ENCODE measurements around the gene COL2A1. TPM values are rescaled to one million over a fixed set of nuclear protein-coding genes. Genes with fewer than 3 reads are reported as not detected.

COL2A1 gene
- total RNA-seq, 2 experiments from 2014 or later = not detected

DNA sequence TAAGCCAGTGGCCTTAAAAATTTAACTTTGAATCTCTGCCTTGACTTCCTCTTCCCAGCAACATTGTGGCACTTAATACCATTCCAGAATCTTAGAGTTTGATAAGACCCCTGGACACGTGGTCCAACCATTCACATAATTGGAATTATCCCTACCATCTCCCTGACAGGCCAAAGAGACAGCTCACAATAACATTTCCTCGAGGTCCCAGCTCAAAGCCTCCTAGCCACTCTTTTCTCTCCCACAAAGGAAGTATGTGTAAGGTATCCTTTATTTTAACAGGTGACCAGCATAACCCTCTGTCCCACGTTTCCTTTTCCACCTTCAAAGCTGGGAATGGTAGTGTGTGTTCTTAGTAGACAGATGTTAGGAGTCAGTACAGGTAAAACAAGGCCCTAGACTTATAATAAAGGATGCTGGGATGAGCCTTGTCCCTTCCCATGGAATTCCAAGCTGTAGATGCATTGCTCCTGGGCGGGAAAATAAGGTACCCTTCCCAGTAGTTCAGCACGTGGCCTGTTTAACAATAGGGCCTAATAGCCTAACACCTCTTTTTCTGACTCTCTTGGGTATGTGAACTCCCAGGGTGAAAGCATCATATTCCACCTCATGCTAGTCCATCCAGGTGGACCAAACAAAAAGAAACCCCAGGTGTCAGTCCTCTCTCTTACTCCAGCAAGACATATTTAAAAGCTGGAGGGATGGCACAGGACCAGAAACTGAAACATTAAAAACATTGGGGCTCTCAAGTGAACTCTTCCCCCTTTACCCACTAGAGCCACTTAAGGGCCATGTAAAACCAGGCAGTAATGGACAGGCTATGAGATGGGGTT lies 37.5 kb upstream of the COL2A1 start:
- TF ChIP-seq, protein P1, sequence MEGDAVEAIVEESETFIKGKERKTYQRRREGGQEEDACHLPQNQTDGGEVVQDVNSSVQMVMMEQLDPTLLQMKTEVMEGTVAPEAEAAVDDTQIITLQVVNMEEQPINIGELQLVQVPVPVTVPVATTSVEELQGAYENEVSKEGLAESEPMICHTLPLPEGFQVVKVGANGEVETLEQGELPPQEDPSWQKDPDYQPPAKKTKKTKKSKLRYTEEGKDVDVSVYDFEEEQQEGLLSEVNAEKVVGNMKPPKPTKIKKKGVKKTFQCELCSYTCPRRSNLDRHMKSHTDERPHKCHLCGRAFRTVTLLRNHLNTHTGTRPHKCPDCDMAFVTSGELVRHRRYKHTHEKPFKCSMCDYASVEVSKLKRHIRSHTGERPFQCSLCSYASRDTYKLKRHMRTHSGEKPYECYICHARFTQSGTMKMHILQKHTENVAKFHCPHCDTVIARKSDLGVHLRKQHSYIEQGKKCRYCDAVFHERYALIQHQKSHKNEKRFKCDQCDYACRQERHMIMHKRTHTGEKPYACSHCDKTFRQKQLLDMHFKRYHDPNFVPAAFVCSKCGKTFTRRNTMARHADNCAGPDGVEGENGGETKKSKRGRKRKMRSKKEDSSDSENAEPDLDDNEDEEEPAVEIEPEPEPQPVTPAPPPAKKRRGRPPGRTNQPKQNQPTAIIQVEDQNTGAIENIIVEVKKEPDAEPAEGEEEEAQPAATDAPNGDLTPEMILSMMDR (IDR thresholded peaks at IDR 0.05) = no peak
- Histone ChIP-seq H3K36me3 (ENCODE audit: insufficient read depth, low read length) (peaks cover 38% of the 10 kb centered on the region), H3K9me3 (ENCODE audit: control insufficient read depth in 1 of 2, insufficient read depth in 1 of 2, low read length in 2 of 2) (no peaks in the 10 kb centered on the region), H3K4me1 (ENCODE audit: insufficient read depth, low read length) (peaks cover 3% of the 10 kb centered on the region), H3K27ac (ENCODE audit: low read depth in 1 of 2, low read length in 2 of 2) (no peak overlapping the region), H3K27me3 (ENCODE audit: control insufficient read depth in 1 of 2, insufficient read depth in 2 of 2, low read length in 2 of 2) (no peaks in the 10 kb centered on the region), H3K4me3 (ENCODE audit: low read length) (no peak overlapping the region)
- no peak overlapping the region for H3K27ac Mint-ChIP-seq
- H3K27me3 Mint-ChIP-seq = no peaks in the 10 kb centered on the region
- ChIA-PET POLR2A (no interaction called here), CTCF (no interaction called here)
- H3K4me3 Mint-ChIP-seq = no peak overlapping the region
- ATAC-seq (ENCODE audit: poor library complexity) (no peak), DNase-seq (no peak)
- peaks cover 38% of the 10 kb centered on the region for H3K36me3 Mint-ChIP-seq (ENCODE audit: low read depth)
- H3K4me1 Mint-ChIP-seq (ENCODE audit: low read depth) = no peaks in the 10 kb centered on the region
- intact Hi-C loops (cut with DNase I, micrococcal nuclease) = no loop called here
- no peaks in the 10 kb centered on the region for H3K9me3 Mint-ChIP-seq

DNA sequence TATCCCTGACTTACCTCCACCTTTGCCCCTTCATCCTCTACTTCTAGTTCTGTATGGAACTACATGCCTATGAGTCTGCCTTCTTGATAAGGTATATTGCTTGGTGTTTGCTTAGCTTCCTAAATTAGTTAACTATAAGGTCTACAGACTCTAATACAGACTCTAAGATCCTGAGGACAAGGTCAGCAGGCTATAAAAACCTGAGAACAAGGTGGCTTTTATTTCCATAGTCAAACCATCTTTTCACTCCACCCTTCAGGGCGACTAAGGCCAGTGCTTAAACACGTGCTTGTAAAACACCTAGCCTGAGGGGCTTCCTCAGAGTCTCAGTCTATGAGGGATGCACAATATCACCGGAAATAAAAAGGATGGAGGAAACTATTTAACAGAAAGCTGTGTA lies 36.1 kb upstream of the COL2A1 start:
- no peak for DNase-seq
- TF ChIP-seq, protein P1 (IDR thresholded peaks at IDR 0.05) = no peak
- no peak for ATAC-seq (ENCODE audit: poor library complexity)
- H3K9me3 ChIP-seq (ENCODE audit: control insufficient read depth in 1 of 2, insufficient read depth in 1 of 2, low read length in 2 of 2) = no peaks in the 10 kb centered on the region
- no peaks in the 10 kb centered on the region for H3K27me3 Mint-ChIP-seq
- no peak overlapping the region for H3K4me3 Mint-ChIP-seq
- ChIA-PET POLR2A (no interaction called here), CTCF (no interaction called here)
- no peaks in the 10 kb centered on the region for H3K9me3 Mint-ChIP-seq
- H3K27ac Mint-ChIP-seq = no peak overlapping the region
- peaks cover 3% of the 10 kb centered on the region for H3K4me1 ChIP-seq (ENCODE audit: insufficient read depth, low read length)
- no peaks in the 10 kb centered on the region for H3K4me1 Mint-ChIP-seq (ENCODE audit: low read depth)
- H3K36me3 ChIP-seq (ENCODE audit: insufficient read depth, low read length) = peaks cover 23% of the 10 kb centered on the region
- H3K27ac ChIP-seq (ENCODE audit: low read depth in 1 of 2, low read length in 2 of 2) = no peak overlapping the region
- intact Hi-C loops (cut with DNase I, micrococcal nuclease) = no loop called here
- no peaks in the 10 kb centered on the region for H3K27me3 ChIP-seq (ENCODE audit: control insufficient read depth in 1 of 2, insufficient read depth in 2 of 2, low read length in 2 of 2)
- peaks cover 23% of the 10 kb centered on the region for H3K36me3 Mint-ChIP-seq (ENCODE audit: low read depth)
- H3K4me3 ChIP-seq (ENCODE audit: low read length) = no peak overlapping the region

DNA sequence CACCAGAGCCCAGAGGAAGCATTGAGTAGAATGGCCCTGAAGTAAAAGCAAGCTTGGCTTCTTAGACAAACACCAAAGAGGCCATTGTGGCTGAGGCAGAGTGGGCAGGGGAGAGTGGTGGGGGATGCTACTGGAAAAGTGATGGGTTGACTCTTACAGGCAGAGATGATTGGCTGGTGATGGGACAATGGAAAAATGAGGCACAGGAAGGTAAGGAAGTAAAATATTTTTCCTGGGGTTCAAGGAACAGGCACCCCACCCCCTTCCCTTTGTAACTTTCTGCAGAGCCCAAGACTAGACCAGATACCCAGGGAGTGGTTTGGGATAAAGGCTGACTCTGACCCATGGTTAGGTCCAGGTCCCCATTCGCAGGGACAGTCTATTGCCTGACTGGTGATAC lies 34.9 kb upstream of the COL2A1 start:
- Mint-ChIP-seq H3K9me3 (no peaks in the 10 kb centered on the region), H3K27me3 (no peaks in the 10 kb centered on the region), H3K27ac (no peak overlapping the region), H3K36me3 (ENCODE audit: low read depth) (peaks cover 12% of the 10 kb centered on the region), H3K4me1 (ENCODE audit: low read depth) (no peaks in the 10 kb centered on the region), H3K4me3 (no peak overlapping the region)
- Histone ChIP-seq H3K4me1 (ENCODE audit: insufficient read depth, low read length) (peaks cover 3% of the 10 kb centered on the region), H3K9me3 (ENCODE audit: control insufficient read depth in 1 of 2, insufficient read depth in 1 of 2, low read length in 2 of 2) (no peaks in the 10 kb centered on the region), H3K4me3 (ENCODE audit: low read length) (no peak overlapping the region), H3K36me3 (ENCODE audit: insufficient read depth, low read length) (peaks cover 12% of the 10 kb centered on the region), H3K27me3 (ENCODE audit: control insufficient read depth in 1 of 2, insufficient read depth in 2 of 2, low read length in 2 of 2) (no peaks in the 10 kb centered on the region), H3K27ac (ENCODE audit: low read depth in 1 of 2, low read length in 2 of 2) (no peak overlapping the region)
- intact Hi-C loops (cut with DNase I, micrococcal nuclease) = no loop called here
- ATAC-seq (ENCODE audit: poor library complexity) (no peak), DNase-seq (no peak)
- TF ChIP-seq, protein P1 (IDR thresholded peaks at IDR 0.05) = no peak
- CTCF ChIA-PET = no interaction called here
- POLR2A ChIA-PET = no interaction called here
